MM.1S (cell line): ENCODE measurements around the gene CATSPERZ.
"Not testable (repeated sequence)": the region's sequence is repeated elsewhere in the genome, so short reads cannot be mapped to it uniquely, and the experiment has no call there.

ENCODE experiments used
- DNase-seq: peaks from one replicate; pipeline ENCODE4 v3.0.0-alpha.2; 2015
- H2AFZ ChIP-seq: fragments of 300-600 bp; sonication (generic); 2 replicates; pipeline ENCODE4 v1.6.0; 2016; ENCODE audit warnings: antibody characterized with exemption, low read length
- H3F3A ChIP-seq: fragments of 300-600 bp; sonication (generic); 2 replicates; pipeline ENCODE4 v1.6.1; 2016; ENCODE audit warnings: mild to moderate bottlenecking, antibody characterized with exemption, low read length, moderate library complexity, mixed read lengths; ENCODE audit not compliant: insufficient read depth
- H3K27ac ChIP-seq: fragments of 300-600 bp; sonication (generic); 2 replicates; pipeline ENCODE4 v1.5.1; 2016; ENCODE audit warnings: mild to moderate bottlenecking, low read length
- H3K27me3 ChIP-seq: fragments of 300-600 bp; sonication (generic); replicated peaks from 2 replicates; pipeline ENCODE4 v1.6.0; 2016; ENCODE audit warnings: low read length; ENCODE audit not compliant: insufficient read depth
- H3K36me3 ChIP-seq: fragments of 300-600 bp; sonication (generic); replicated peaks from 2 replicates; pipeline ENCODE4 v1.6.1; 2016; ENCODE audit warnings: mild to moderate bottlenecking, low read length, mixed read lengths; ENCODE audit not compliant: insufficient read depth
- H3K4me1 ChIP-seq: fragments of 300-600 bp; sonication (generic); 2 replicates; pipeline ENCODE4 v1.6.1; 2016; ENCODE audit warnings: low read length, mixed read lengths
- H3K4me2 ChIP-seq: fragments of 300-600 bp; sonication (generic); 2 replicates; pipeline ENCODE4 v1.6.0; 2016; ENCODE audit warnings: low read depth, low read length
- H3K4me3 ChIP-seq: fragments of 300-600 bp; sonication (generic); 2 replicates; pipeline ENCODE4 v1.5.1; 2016; ENCODE audit warnings: low read length, mixed read lengths
- H3K79me2 ChIP-seq: fragments of 300-600 bp; sonication (generic); 2 replicates; pipeline ENCODE4 v1.6.1; 2016; ENCODE audit warnings: mixed run types, low read length, mixed read lengths
- H3K9ac ChIP-seq: fragments of 300-600 bp; sonication (generic); 2 replicates; pipeline ENCODE4 v1.6.1; 2016; ENCODE audit warnings: low read length, mixed read lengths
- H3K9me2 ChIP-seq: fragments of 300-600 bp; sonication (generic); replicated peaks from 2 replicates; pipeline ENCODE4 v1.6.1; 2016; ENCODE audit warnings: mild to moderate bottlenecking, low read length, mixed read lengths; ENCODE audit not compliant: insufficient read depth
- H3K9me3 ChIP-seq: fragments of 300-600 bp; sonication (generic); replicated peaks from 2 replicates; pipeline ENCODE4 v1.6.1; 2016; ENCODE audit warnings: mild to moderate bottlenecking, low read length, mixed read lengths; ENCODE audit not compliant: insufficient read depth
- H4K20me1 ChIP-seq: fragments of 300-600 bp; sonication (generic); 2 replicates; pipeline ENCODE4 v1.6.1; 2016; ENCODE audit warnings: mild to moderate bottlenecking, low read length, moderate library complexity, mixed read lengths; ENCODE audit not compliant: insufficient read depth
- CTCF ChIP-seq: fragments of 300-600 bp; sonication (generic); IDR thresholded peaks from 2 replicates; pipeline ENCODE4 v1.5.1; 2016; ENCODE audit warnings: antibody characterized with exemption, low read length, mixed read lengths
- EZH2 ChIP-seq: fragments of 300-600 bp; sonication (generic); optimal IDR thresholded peaks from 2 replicates; pipeline ENCODE3; 2017; ENCODE audit warnings: low read depth, mild to moderate bottlenecking, antibody characterized with exemption, low read length, mixed read lengths
- EZH2phosphoT487 ChIP-seq: fragments of 300-600 bp; sonication (generic); IDR thresholded peaks from 2 replicates; pipeline ENCODE4 v1.6.1; 2018; ENCODE audit warnings: antibody characterized with exemption, low read length

Gene CATSPERZ

GRCh38 chr11:64306876-64307622, 6.9 kb downstream of the CATSPERZ start:
- TF ChIP-seq CTCF, result no peak
- TF ChIP-seq EZH2, result no peak
- TF ChIP-seq EZH2phosphoT487, result no peak

GRCh38 chr11:64307795-64308194, 7.6 kb downstream of the CATSPERZ start:
- H3K9me2 ChIP-seq, DNase-seq, H4K20me1 ChIP-seq, H3K9me3 ChIP-seq, H3K27me3 ChIP-seq, H3K4me2 ChIP-seq, H3K9ac ChIP-seq, H3K4me3 ChIP-seq, H2AFZ ChIP-seq, H3K27ac ChIP-seq, H3K36me3 ChIP-seq: not testable (repeated sequence)
- Histone ChIP-seq H3F3A (peaks cover 24% of the 10 kb centered on the region), H3K4me1 (peaks cover 18% of the 10 kb centered on the region), H3K79me2 (peaks cover 55% of the 10 kb centered on the region)

More at GRCh38 chr11:64306876-64307622, 6.9 kb downstream of the CATSPERZ start:
- Histone ChIP-seq H3K27me3 (no peaks in the 10 kb centered on the region), H3K9me2 (no peaks in the 10 kb centered on the region), H3K9ac (peak overlapping the region; percentile 77), H4K20me1 (no peaks in the 10 kb centered on the region), H3K4me3 (peak overlapping the region; percentile 83), H3K36me3 (no peaks in the 10 kb centered on the region), H2AFZ (no peak overlapping the region), H3F3A (peaks cover 24% of the 10 kb centered on the region), H3K9me3 (no peaks in the 10 kb centered on the region), H3K79me2 (peaks cover 49% of the 10 kb centered on the region), H3K27ac (peak overlapping the region; percentile 59; the same call in 1 of the 2 replicates), H3K4me1 (peaks cover 18% of the 10 kb centered on the region), H3K4me2 (peak overlapping the region; percentile 87)
- DNase-seq, result no peak

GRCh38 chr11:64312947-64313346, 12.8 kb downstream of the CATSPERZ start:
- no peaks in the 10 kb centered on the region for H3K9me3 ChIP-seq
- no peak overlapping the region for H3K4me3 ChIP-seq
- no peak overlapping the region for H3K27ac ChIP-seq
- no peak overlapping the region for H2AFZ ChIP-seq
- H3K27me3 ChIP-seq, result no peaks in the 10 kb centered on the region
- H3K9me2 ChIP-seq, result no peaks in the 10 kb centered on the region
- H3K4me2 ChIP-seq, result no peak overlapping the region
- DNase-seq, result no peak
- H4K20me1 ChIP-seq, result no peaks in the 10 kb centered on the region
- H3K9ac ChIP-seq, result no peak overlapping the region
- no peaks in the 10 kb centered on the region for H3K36me3 ChIP-seq
- peaks cover 29% of the 10 kb centered on the region for H3F3A ChIP-seq
- H3K4me1 ChIP-seq, result no peaks in the 10 kb centered on the region
- H3K79me2 ChIP-seq, result peaks cover 72% of the 10 kb centered on the region
- no peak for TF ChIP-seq EZH2
- no peak for TF ChIP-seq EZH2phosphoT487
- no peak for TF ChIP-seq CTCF

- H3K4me1 ChIP-seq, result no peaks in the 10 kb centered on the region
- H3K36me3 ChIP-seq, result no peaks in the 10 kb centered on the region
- TF ChIP-seq EZH2phosphoT487, result no peak
- TF ChIP-seq EZH2, result no peak
- no peak for TF ChIP-seq CTCF
- H3K9me3 ChIP-seq, result no peaks in the 10 kb centered on the region
- no peaks in the 10 kb centered on the region for H3K27me3 ChIP-seq
- no peak overlapping the region for H3K9ac ChIP-seq
- H3K4me3 ChIP-seq, result no peak overlapping the region
- H2AFZ ChIP-seq, result no peak overlapping the region
- peaks cover 70% of the 10 kb centered on the region for H3K79me2 ChIP-seq
- no peaks in the 10 kb centered on the region for H3K9me2 ChIP-seq
- no peaks in the 10 kb centered on the region for H4K20me1 ChIP-seq
- no peak overlapping the region for H3K27ac ChIP-seq
- H3K4me2 ChIP-seq, result no peak overlapping the region
- peaks cover 33% of the 10 kb centered on the region for H3F3A ChIP-seq
- DNase-seq, result no peak
Measured at GRCh38 chr11:64313491-64314145, 13.5 kb downstream of the CATSPERZ start.
